HepG2 (cell line): ENCODE results near the gene MNAT1. TPM values are rescaled to one million over a fixed set of nuclear protein-coding genes. Genes with fewer than 3 reads are reported as not detected.

Experiments used
- CBFB ChIP-seq: sonication (generic); formaldehyde crosslinking; IDR thresholded peaks from 2 replicates; pipeline ENCODE4 v1.4.0; 2020; ENCODE audit warnings: missing genetic modification reagents
- CENPT ChIP-seq: sonication (generic); formaldehyde crosslinking; IDR thresholded peaks from 2 replicates; pipeline ENCODE4 v1.8.0; 2022; ENCODE audit warnings: low read depth, mild to moderate bottlenecking, moderate library complexity, missing genetic modification reagents
- ERF ChIP-seq: IDR thresholded peaks from 2 replicates; pipeline ENCODE4 v1.6.1; 2018; ENCODE audit warnings: missing biosample characterization, missing genetic modification reagents
- FOXK1 ChIP-seq: sonication (generic); formaldehyde crosslinking; IDR thresholded peaks from 2 replicates; pipeline ENCODE4 v1.4.0; 2020; ENCODE audit warnings: low read depth, missing genetic modification reagents, borderline replicate concordance
- HES4 ChIP-seq: sonication (generic); formaldehyde crosslinking; IDR thresholded peaks from 2 replicates; pipeline ENCODE4 v1.9.0; 2021; ENCODE audit warnings: mild to moderate bottlenecking, missing genetic modification reagents, borderline replicate concordance
- KDM2A ChIP-seq: sonication (generic); formaldehyde crosslinking; IDR thresholded peaks from 2 replicates; pipeline ENCODE4 v1.4.0; 2020; ENCODE audit warnings: low read depth, missing genetic modification reagents, borderline replicate concordance
- LCORL ChIP-seq, 2 experiments: fragments of 450-650 bp in 1 of 2; sonication (generic) in 1 of 2; formaldehyde crosslinking in 1 of 2; IDR thresholded peaks; 2 replicates each; pipeline versions ENCODE4 v1.5.0 to v1.6.1; 2017 to 2020; ENCODE audit warnings: antibody characterized with exemption in 1 of 2, missing genetic modification reagents in 1 of 2
- MED8 ChIP-seq: sonication (generic); formaldehyde crosslinking; IDR thresholded peaks from 2 replicates; pipeline ENCODE4 v1.8.1; 2023; ENCODE audit warnings: mild to moderate bottlenecking, missing genetic modification reagents; ENCODE audit not compliant: insufficient replicate concordance
- MYNN ChIP-seq: sonication (generic); formaldehyde crosslinking; IDR thresholded peaks from 2 replicates; pipeline ENCODE4 v1.4.0; 2020; ENCODE audit warnings: mild to moderate bottlenecking, low read depth, missing genetic modification reagents
- NFKBIZ ChIP-seq: IDR thresholded peaks from 2 replicates; pipeline ENCODE4 v1.6.1; 2018; ENCODE audit warnings: missing genetic modification reagents, missing compliant biosample characterization
- PAWR ChIP-seq: sonication (generic); formaldehyde crosslinking; IDR thresholded peaks from 2 replicates; pipeline ENCODE4 v1.4.0; 2020; ENCODE audit warnings: missing genetic modification reagents, mild to moderate bottlenecking, borderline replicate concordance
- PHB2 ChIP-seq: fragments of 450-650 bp; IDR thresholded peaks from 2 replicates; pipeline ENCODE4 v1.6.1; 2018; ENCODE audit not compliant: partially characterized antibody
- SSRP1 ChIP-seq: IDR thresholded peaks from 2 replicates; pipeline ENCODE4 v1.6.1; 2016; ENCODE audit warnings: control low read depth
- ZFYVE20 ChIP-seq: sonication (generic); formaldehyde crosslinking; IDR thresholded peaks from 2 replicates; pipeline ENCODE4 v1.8.0; 2023; ENCODE audit warnings: low read depth, mild to moderate bottlenecking, moderate library complexity, missing genetic modification reagents, borderline replicate concordance
- ZNF260 ChIP-seq: sonication (generic); formaldehyde crosslinking; IDR thresholded peaks from 2 replicates; pipeline ENCODE4 v1.4.0; 2020; ENCODE audit warnings: missing genetic modification reagents, low read depth, mild to moderate bottlenecking, borderline replicate concordance
- ZNF326 ChIP-seq: sonication (generic); formaldehyde crosslinking; IDR thresholded peaks from 2 replicates; pipeline ENCODE4 v1.4.0; 2020; ENCODE audit warnings: missing genetic modification reagents, borderline replicate concordance
- ZNF382 ChIP-seq: sonication (generic); formaldehyde crosslinking; IDR thresholded peaks from 2 replicates; pipeline ENCODE4 v1.5.0; 2020; ENCODE audit warnings: missing genetic modification reagents, mild to moderate bottlenecking, borderline replicate concordance
- ZNF790 ChIP-seq: sonication (generic); formaldehyde crosslinking; IDR thresholded peaks from 2 replicates; pipeline ENCODE4 v1.8.0; 2022; ENCODE audit warnings: missing genetic modification reagents, mild to moderate bottlenecking, borderline replicate concordance
- polyA plus RNA-seq, 8 experiments: library from polyadenylated mRNA; depleted of rRNA in 3 of 8; stranded (reverse) in 7 of 8; unstranded in 1 of 8; fragments of >200 nt; fragmentation: Illumina TruSeq in 4 of 8; extraction: Trizol in 4 of 8; gene quantifications; 2 replicates each; pipeline versions ENCODE4 v1.2.1 to v1.2.3, GENCODE V29; 2011 to 2016; ENCODE audit warnings: low read depth in 4 of 8, missing spikeins in 1 of 8, mixed read lengths in 1 of 8; ENCODE audit not compliant: insufficient read depth in 1 of 8
- total RNA-seq, 5 experiments: library from RNA; depleted of rRNA; stranded (reverse); fragments of >200 nt; fragmentation: Illumina TruSeq; extraction: Trizol; gene quantifications; 2 replicates each; pipeline ENCODE4 v1.2.3, GENCODE V29; 2016; ENCODE audit warnings: low read depth in 1 of 5
- TF ChIP-seq, protein P1 (sequence below): sonication (generic); formaldehyde crosslinking; IDR thresholded peaks from 2 replicates; pipeline ENCODE4 v1.4.0; 2020; ENCODE audit warnings: low read depth, mild to moderate bottlenecking, missing genetic modification reagents
- TF ChIP-seq, protein P2 (sequence below): sonication (generic); formaldehyde crosslinking; IDR thresholded peaks from 2 replicates; pipeline ENCODE4 v1.4.0; 2020; ENCODE audit warnings: missing genetic modification reagents
- TF ChIP-seq, protein P3 (sequence below): IDR thresholded peaks from 2 replicates; pipeline ENCODE4 v1.6.1; 2016; ENCODE audit warnings: low read depth, borderline replicate concordance
- TF ChIP-seq, protein P4 (sequence below): IDR thresholded peaks from 2 replicates; pipeline ENCODE4 v1.6.1; 2012; ENCODE audit warnings: inconsistent platforms
- TF ChIP-seq, protein P5 (sequence below): sonication (generic); formaldehyde crosslinking; IDR thresholded peaks from 2 replicates; pipeline ENCODE4 v1.8.1; 2023; ENCODE audit warnings: mild to moderate bottlenecking, missing genetic modification reagents, borderline replicate concordance

MNAT1 gene
- total and polyA plus RNA-seq, 2 of the 13 experiments (the other 11 are each of a cell fraction or from before 2014, with no cell fraction given) = 49.2 to 94.8 TPM

DNA sequence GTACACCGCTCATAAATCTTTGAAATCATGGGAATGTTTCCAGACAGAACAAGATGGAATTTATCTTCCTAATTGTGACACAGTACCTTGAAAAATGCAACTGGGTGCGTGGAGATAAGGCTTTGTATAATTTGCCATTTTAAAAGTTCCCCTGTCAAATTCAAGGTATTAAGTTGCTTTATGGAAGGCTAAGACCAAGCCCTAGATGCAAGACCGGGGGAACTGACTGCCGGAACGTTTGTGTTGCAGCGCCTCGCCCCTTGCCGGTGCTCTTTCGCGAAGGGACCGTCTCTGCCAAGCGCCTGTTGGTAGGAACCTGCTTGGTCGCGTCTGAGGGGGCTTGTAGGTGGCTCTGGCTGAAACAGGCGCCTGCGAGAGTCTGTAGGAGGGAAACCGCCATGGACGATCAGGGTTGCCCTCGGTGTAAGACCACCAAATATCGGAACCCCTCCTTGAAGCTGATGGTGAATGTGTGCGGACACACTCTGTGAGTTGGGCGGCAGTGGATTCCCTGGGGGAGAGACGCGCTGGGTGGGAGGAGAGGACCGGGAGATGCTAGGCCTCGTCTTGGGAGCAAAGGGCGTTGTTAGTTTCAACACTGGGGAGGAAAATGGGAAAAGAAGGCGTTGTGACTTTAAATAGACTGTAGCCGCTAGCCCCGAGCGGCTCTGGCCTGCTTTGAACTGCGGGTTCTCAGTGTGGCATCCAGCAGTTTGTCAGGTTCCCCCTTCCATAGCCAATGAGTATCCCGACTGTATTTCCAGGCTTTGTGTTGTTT lies at the start of gene MNAT1 (continued):
- TF ChIP-seq, protein P1, sequence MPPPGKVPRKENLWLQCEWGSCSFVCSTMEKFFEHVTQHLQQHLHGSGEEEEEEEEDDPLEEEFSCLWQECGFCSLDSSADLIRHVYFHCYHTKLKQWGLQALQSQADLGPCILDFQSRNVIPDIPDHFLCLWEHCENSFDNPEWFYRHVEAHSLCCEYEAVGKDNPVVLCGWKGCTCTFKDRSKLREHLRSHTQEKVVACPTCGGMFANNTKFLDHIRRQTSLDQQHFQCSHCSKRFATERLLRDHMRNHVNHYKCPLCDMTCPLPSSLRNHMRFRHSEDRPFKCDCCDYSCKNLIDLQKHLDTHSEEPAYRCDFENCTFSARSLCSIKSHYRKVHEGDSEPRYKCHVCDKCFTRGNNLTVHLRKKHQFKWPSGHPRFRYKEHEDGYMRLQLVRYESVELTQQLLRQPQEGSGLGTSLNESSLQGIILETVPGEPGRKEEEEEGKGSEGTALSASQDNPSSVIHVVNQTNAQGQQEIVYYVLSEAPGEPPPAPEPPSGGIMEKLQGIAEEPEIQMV (CRISPR knock-in tag) = peak; percentile 65; the same call in 1 of the 2 replicates
- TF ChIP-seq ZNF790 (CRISPR knock-in tag) (peak; percentile 57; the same call in 1 of the 2 replicates), PHB2 (no peak), ZNF260 (CRISPR knock-in tag) (no peak), NFKBIZ (CRISPR knock-in tag) (peak; percentile 92; the same call in 1 of the 2 replicates), KDM2A (peak; percentile 98), LCORL (IDR thresholded peaks at IDR 0.05) (no peak), LCORL (CRISPR knock-in tag; IDR thresholded peaks at IDR 0.05) (peak; percentile 56; the same call in 1 of the 2 replicates), MYNN (CRISPR knock-in tag) (0 out of 2 replicates have a peak, but pooled peaks have one; percentile 57), ERF (CRISPR knock-in tag) (peak; percentile 81), CENPT (CRISPR knock-in tag) (no peak), HES4 (CRISPR knock-in tag) (0 out of 2 replicates have a peak, but pooled peaks have one; percentile 44), ZFYVE20 (peak; percentile 71; the same call in 1 of the 2 replicates), ZNF326 (CRISPR knock-in tag) (no peak), MED8 (CRISPR knock-in tag) (peak; percentile 99), CBFB (CRISPR knock-in tag) (peak; percentile 55; the same call in 1 of the 2 replicates), FOXK1 (CRISPR knock-in tag) (peak; percentile 89; the same call in 1 of the 2 replicates), PAWR (CRISPR knock-in tag) (no peak), SSRP1 (0 out of 2 replicates have a peak, but pooled peaks have one; percentile 37), ZNF382 (CRISPR knock-in tag) (no peak)
- TF ChIP-seq, protein P2, sequence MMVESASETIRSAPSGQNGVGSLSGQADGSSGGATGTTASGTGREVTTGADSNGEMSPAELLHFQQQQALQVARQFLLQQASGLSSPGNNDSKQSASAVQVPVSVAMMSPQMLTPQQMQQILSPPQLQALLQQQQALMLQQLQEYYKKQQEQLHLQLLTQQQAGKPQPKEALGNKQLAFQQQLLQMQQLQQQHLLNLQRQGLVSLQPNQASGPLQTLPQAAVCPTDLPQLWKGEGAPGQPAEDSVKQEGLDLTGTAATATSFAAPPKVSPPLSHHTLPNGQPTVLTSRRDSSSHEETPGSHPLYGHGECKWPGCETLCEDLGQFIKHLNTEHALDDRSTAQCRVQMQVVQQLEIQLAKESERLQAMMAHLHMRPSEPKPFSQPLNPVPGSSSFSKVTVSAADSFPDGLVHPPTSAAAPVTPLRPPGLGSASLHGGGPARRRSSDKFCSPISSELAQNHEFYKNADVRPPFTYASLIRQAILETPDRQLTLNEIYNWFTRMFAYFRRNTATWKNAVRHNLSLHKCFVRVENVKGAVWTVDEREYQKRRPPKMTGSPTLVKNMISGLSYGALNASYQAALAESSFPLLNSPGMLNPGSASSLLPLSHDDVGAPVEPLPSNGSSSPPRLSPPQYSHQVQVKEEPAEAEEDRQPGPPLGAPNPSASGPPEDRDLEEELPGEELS (CRISPR knock-in tag) = peak; percentile 69
- TF ChIP-seq, protein P3, sequence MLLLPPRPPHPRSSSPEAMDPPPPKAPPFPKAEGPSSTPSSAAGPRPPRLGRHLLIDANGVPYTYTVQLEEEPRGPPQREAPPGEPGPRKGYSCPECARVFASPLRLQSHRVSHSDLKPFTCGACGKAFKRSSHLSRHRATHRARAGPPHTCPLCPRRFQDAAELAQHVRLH (CRISPR knock-in tag) = peak; percentile 98; the same call in 1 of the 2 replicates
- TF ChIP-seq, protein P4, sequence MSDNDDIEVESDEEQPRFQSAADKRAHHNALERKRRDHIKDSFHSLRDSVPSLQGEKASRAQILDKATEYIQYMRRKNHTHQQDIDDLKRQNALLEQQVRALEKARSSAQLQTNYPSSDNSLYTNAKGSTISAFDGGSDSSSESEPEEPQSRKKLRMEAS = peak; percentile 80; the same call in 1 of the 2 replicates
- TF ChIP-seq, protein P5, sequence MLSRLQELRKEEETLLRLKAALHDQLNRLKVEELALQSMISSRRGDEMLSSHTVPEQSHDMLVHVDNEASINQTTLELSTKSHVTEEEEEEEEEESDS (CRISPR knock-in tag) = no peak
